NT2/D1 (cell line): ENCODE measurements around the gene ANKRD29.

Experiments used
- SUZ12 ChIP-seq: IDR thresholded peaks from 2 replicates; pipeline ENCODE4 v1.6.1; 2011; ENCODE audit not compliant: insufficient read length, insufficient read depth; ENCODE audit errors: extremely low read depth
- YY1 ChIP-seq: IDR thresholded peaks from 2 replicates; pipeline ENCODE4 v1.6.1; 2011; ENCODE audit not compliant: insufficient read length, insufficient read depth

- TF ChIP-seq SUZ12 (no peak), YY1 (no peak)
These were observed 13.6 kb downstream of the ANKRD29 start for GRCh38 chr18:23648940-23649607.
